Gastrocnemius medialis (tissue), 4 donors: ENCODE measurements around the gene CNTRL.

ENCODE experiments used
- CTCF ChIP-seq, 5 experiments: fragments of 450-650 bp in 3 of 5; fragments of 200-600 bp in 2 of 5; sonication (generic) in 2 of 5; IDR thresholded peaks in 4 of 5; conservative IDR thresholded peaks in 1 of 5; 1 replicate in 4 of 5; 2 replicates in 1 of 5; pipeline ENCODE4 v1.5.1; 2016 to 2019; ENCODE audit warnings: antibody characterized with exemption in 5 of 5, mild to moderate bottlenecking in 3 of 5, moderate library complexity in 3 of 5
- POLR2A ChIP-seq, 2 donors: fragments of 450-650 bp; IDR thresholded peaks; one replicate each; pipeline ENCODE4 v1.6.1; 2017; ENCODE audit warnings: antibody characterized with exemption in 2 of 2, mild to moderate bottlenecking in 2 of 2, moderate library complexity in 2 of 2

- TF ChIP-seq CTCF (IDR thresholded peaks at IDR 0.05 in 4 of 5, conservative IDR thresholded peaks at IDR 0.05 in 1 of 5) (no peak), POLR2A (IDR thresholded peaks at IDR 0.05) (no peak)
Measured at GRCh38 chr9:121182989-121183388, 108.2 kb downstream of the CNTRL start.
